GM19099 (cell line): ENCODE measurements around the gene BYSL.
A peak's percentile ranks its signal among the peaks of the same experiment; 100 is the strongest.

Source experiments
- POLR2A ChIP-seq: IDR thresholded peaks from 3 replicates; pipeline ENCODE4 v1.6.1; 2011; ENCODE audit warnings: low read depth; ENCODE audit not compliant: insufficient read length; ENCODE audit errors: extremely low read depth

The BYSL gene

DNA sequence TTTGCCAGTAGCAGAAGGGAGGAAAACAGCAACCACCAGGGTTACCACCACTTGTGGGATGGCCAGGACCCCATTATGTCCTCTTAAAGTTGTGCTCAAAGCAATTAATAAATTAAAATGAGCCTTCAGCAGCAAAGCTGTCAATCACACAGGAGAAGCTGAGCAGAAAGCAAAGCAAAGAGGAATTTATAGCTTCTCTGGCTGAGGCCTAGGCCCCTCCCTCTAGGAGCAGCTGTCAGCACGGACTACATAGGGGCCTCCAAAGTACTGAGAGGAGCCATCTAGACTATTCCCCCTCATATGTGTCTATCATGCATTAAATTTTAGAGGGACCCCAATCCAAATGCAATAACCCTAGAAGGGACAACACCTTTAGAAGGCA lies 13.9 kb downstream of the BYSL start:
- no peak for TF ChIP-seq POLR2A

DNA sequence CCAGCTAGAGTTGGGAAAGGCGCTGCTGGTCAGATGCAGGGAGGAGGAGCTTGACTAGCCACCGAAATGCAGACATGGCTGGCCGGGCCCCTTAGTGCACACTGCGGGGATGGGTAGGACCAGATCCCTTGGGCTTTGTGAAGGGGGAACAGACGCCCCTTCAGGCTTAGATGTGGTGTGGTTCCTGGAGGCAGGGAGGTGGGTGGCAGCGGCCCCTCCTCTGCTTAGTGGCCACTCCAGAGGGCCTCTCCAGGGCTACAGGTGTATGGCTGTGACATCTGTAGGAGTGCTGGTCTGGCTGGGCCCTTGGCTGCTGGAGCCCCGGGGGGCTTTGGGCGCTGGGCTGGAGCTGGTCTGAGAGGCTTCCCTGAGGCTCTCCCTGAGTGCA lies 14.4 kb downstream of the BYSL start:
- TF ChIP-seq POLR2A = no peak

DNA sequence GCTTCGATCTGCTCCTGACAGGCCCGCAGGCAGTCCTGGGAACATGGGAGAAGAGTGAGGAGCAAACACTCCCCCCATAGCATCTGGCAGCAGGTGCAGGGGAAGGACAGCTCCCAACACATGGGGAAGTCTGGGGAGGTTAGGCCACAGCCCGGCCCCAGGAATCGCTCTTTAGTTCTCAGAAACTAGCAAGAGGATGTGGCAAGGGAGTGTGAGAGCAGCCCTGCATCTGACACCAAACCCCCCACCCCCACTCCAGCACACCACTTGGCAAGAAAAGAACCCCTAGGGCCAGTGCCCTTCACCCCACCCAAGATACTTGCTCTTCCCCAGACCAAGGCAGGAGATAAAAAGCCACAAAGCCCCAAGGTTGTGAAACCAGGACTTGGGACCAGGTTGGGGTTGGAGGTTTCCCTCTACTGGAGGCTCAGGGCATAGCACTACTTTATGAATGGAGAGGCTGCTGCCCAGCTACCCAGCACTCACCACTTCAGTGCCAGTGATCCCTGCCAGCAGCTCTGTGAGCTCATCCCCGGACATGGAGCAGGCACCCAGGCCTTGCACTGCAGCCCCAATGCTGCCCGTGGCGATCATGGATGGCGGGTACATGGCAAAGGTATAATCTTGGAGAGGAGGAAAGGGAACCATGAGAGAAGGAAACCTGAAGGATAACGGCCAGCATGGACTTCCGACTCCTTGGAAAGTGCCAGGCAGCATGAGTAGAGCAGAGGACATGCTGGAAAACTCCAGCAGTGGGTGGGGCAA lies 15.0 kb downstream of the BYSL start:
- no peak for TF ChIP-seq POLR2A

DNA sequence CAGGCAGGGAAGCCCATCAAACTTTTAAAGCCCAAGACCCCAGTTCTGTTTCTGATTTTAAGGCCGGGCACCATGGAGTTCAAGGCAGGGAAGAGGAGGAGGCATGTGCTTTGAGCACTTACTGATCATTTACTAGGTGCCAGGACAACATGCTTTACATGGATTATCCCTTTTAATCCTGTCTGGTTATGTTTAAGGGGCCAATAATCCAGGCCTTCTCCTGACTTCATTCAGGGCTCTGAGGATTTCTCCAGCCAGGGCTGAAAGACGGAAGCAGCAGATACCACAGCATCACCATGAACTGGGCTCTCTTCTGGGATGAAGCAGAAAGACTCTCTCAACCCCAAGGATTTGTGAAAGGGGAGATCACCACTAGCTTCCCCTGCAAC lies 16.2 kb downstream of the BYSL start:
- no peak for TF ChIP-seq POLR2A

DNA sequence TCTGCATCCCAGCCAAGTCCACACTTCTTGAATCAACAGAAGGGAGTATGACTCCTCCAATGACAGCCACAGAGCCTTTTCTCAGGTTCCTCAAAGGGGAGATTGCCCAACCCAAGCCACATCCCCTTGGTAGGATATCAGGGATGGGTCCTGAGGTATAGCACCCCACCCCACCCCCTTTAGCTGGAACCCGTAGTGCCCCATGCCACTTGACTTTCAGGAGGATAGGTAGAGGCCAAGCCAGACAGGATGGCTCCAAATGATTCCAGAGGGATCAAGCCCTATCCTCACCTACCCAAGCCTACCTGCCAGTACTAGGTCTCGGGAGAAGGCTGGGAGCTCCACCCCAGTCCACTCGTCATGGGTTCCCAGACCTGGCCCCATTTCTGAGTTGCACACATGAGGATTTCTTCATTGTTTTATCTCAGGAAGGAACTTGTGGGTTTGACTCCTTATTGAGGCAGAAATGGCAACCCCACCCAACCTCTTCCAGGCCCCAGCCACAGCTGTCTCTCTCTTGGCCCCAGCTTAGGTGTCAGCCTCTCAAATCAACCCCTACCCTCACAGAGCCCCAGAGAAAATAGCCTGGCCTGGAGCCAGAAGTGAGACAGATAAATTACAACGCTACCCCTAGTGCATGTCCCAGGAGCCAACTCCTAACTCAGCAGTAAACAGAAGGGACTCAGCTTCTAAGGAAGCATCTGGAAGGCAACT lies 16.7 kb downstream of the BYSL start:
- TF ChIP-seq POLR2A = no peak

DNA sequence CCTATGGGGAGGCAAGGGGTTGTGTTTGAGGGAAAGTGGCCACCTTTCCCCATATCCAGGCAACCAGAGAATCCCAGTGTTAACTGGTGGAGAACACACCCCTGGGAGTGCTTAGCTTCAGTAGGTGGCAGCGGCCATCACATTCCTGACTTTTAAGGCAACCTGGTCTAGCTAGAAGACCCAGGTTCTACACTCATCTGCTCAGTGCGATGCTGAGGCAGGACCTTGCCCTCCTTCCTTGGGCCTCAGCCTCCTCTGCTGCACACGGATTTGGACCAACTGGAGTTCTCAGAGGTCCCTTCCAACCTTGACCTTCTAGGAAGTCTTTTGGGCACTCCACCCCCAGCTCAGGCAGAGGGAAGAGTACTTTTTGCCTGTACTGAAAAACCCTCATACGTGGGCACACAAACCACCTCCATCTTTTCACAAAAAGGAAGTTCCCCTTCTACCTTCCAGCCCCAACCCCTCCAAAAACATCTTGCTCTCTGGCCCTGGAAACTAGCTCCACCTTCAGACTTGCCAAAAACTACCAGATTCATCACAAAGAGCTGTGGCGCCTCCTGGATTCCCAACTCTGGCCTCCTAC lies 17.4 kb downstream of the BYSL start:
- no peak for TF ChIP-seq POLR2A

DNA sequence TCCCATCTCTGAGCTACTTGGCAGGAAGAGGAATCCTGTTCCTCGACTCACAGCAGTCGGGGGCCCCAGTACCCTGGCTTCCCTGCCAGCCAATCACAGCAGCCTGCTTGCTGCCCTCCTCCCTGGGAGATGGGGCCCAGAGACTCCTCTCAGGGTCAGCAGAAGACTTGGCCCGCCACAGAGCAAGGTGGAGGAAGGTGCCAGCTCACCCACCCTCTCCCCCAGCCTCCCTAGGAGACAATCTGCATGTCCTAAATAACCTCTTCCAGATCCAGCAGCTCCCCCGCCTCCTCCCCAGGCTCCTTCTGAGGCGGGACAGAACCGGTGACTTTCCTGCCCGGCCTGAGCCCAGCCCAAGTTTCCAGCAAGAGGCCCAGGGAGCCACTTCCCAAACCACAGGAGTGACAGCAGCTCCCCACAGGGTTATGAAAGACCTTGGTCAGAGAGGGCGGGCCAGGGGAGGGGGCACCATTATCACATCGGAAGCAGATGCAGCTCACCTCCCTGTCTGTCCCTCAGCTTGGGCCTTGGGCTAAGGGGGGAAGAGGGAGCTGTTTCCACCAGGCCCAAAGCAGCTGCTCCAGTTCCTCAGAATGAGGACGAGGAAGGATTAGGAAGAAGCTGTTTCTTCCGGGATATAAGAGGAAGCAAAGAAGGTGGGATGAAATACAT lies 18.0 kb downstream of the BYSL start:
- TF ChIP-seq POLR2A = no peak

DNA sequence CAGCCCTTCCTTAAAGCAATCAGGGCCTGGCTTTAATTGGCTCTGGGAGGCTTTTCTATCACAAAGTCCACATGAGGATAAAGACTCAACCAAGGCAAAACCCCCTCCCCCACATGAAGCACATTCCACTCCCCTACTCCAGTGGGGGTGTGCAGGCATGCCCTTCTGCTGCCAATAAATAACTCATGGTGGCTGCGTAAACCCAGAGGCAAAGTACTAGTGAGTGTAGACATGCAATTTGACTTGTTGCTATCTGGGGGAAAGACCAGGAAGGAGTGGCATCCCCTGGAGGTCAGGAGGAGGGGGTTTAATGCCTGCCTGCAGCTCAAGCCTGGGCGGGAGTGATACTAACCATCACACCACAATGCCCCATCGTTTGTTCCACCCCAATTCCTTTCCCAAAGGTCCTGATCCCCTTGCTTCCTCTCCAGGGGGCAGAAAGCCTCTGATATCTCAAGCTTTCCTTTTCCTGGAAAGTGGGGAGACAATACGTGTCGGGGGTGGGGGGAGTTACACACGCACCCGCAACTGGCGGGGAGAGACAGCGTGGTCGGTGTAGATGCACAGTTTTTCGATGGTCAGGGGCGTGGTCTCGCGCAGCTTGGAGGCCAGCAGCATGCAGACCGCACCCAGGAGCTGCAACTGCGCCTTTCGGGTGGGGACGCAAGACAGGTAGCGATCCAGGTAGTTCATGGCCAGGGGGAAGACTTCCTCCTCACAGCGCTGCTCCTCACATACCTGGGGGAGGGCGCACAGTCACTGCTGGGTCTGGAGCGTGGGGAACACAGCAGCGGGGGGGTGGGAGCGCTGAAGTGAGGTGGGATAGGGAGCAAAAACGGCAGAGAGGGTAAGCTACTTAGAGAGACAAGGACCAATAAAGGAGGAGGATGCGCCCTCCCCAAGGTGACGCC lies 18.8 kb downstream of the BYSL start:
- TF ChIP-seq POLR2A = no peak

DNA sequence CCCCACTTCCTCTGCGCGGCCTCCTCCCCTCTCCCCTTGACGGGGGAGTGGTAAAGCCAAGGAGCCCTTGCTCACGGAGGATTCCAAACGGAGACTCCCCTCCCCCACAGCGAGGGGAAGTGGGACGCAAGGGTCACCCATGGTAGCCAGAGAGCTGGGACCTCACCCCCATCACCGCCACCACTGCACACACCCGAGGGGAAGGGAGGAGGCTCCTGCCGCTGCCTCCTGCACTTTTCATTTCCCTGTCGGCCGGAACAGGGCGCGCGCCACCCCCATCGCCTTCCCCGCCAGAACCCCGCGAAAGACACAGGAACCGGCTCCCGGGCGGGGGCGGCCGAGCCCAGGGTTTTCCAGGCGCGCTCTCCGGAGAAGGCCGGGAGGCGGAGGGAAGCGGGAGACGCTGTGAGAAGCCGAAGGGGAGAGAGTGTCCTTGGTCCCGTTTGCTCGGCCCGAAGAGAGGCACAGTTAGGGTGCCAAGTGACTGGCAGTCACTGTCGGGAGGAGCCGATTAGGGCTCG lies 19.5 kb downstream of the BYSL start:
- no peak for TF ChIP-seq POLR2A

DNA sequence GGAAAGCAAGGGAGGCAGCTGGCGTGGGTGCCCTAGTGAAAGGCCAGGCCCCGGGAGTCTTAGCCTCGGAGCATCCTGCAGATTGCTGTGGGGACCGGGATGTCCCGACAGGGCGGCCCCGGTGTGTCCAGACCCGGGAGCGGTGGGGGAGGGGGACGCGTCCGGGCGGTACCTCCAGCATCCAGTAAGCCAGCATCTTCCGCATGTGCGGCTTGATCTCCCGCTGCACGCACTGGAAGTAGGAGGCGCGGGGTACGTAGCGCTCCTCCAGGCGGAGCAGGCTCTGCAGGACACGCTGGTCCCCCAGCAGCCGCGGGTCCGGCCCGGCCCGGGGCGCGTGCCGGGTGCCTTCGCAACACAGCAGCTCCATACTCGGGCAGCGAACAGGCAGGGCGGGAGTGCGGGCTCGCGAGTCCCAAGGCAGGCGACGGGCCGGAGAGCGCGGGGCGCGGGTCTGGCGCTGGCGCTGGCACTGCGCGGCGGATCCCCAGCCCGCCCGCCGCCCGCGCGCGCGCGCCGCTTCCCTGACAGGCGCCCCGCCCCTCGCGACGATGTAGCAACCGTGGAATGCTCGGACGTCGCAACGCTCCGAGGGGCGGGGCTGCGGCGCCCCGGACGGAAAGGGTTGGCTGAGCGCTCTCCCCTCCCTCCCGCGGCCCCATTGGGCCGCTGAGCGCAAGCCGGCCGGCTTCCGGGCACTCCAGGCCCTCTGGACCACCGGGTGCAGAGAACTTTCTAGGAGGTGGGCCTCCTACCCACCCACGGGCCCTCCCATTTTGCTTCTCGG lies 20.2 kb downstream of the BYSL start, which contains the start of gene CCND3:
CCND3 (minus strand) TSS at position 529 of the 787 bp plus-strand sequence; CDS start at position 370, 159 bp downstream.
- TF ChIP-seq POLR2A = peak; percentile 79

DNA sequence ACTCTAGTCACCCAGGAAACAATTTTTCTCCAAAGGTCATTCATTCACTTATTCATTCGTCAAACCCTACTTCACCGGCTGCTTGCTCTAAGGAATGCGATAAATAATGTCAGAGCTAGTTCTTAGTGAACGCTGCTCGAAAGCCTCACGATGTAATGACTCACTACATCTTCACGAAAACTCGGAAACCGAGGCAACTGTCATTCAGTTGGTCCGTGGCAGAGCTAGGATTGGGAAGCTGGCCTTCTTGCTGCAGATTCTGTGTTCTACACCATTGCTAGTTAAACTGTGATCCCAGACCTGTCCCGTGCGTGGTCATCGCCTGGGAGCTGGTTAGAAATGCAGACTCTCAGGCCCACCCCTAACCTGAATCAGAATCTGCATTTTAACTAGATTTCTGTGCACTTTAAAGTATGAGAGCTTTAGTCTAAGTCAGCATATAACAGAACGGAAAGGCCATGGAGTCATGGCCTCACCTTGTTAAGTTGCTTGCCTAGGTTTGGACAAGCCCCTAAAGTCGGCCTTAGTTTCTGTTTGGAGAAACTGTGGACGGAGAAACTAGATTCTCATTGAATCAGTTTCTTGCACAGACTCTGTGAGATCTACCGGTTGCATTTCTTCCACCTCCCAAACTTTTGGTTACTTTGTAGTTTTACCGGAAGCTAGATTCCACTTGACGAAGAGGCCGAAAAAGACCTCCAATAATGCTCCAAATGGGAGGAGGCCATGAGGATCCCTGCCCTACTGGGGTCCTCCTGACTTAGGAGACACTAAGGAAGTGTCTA lies 21.0 kb downstream of the BYSL start:
- no peak for TF ChIP-seq POLR2A

DNA sequence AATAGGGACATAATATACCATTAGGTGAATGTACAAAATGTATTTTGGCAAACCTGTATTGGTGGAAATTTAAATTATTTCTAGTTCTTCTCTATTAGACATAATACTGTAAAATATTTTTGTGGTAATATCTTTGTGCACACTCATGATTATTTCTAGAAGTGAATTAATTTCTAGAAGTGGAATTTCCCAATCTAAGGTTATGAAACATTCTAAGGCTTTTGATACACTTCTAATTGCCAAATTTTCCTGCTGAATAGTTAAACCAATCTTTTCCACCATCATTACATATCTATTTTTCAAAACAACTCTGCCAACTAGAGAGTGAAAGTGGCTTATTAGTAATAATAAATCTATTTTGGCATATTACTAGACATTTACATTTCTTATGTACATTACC lies 22.2 kb downstream of the BYSL start:
- no peak for TF ChIP-seq POLR2A
